PC-3 (cell line): ENCODE measurements around the gene CSNK1D. TPM values are rescaled to one million over a fixed set of nuclear protein-coding genes. Genes with fewer than 3 reads are reported as not detected.

ENCODE experiments used
- ATAC-seq: fragments of 200-7000 bp; cut with Tn5 transposase; 2 replicates; pipeline ENCODE4 v1.9.1; 2020; ENCODE audit warnings: mild to moderate bottlenecking, moderate library complexity
- BruUV-seq: library from RNA; stranded (reverse); fragments of 400-500 nt; replicated peaks from 2 replicates; lab custom pipeline; 2021; lab: Mats Ljungman, UMichigan
- CTCF ChIA-PET: fragments of 300-600 bp; sonication (Branson Sonifier 250); formaldehyde crosslinking; loops from one replicate; lab custom pipeline; 2022; ENCODE audit warnings: antibody characterized with exemption; lab: Charles Lee
- POLR2A ChIA-PET: fragments of 300-600 bp; sonication (Branson Sonifier 250); formaldehyde crosslinking; loops from one replicate; lab custom pipeline; 2022; ENCODE audit warnings: antibody characterized with exemption; ENCODE audit not compliant: unreplicated experiment; lab: Charles Lee
- DNase-seq: peaks from one replicate; pipeline ENCODE4 v3.0.0-alpha.2; 2015
- H2AFZ ChIP-seq: fragments of 300-600 bp; sonication (generic); 2 replicates; pipeline ENCODE4 v1.6.0; 2016; ENCODE audit warnings: antibody characterized with exemption, low read length
- H3F3A ChIP-seq: fragments of 300-600 bp; sonication (generic); one replicate; pipeline ENCODE4 v1.6.0; 2017; ENCODE audit warnings: antibody characterized with exemption, low read length, control low read depth, mild to moderate bottlenecking; ENCODE audit not compliant: unreplicated experiment
- H3K27ac ChIP-seq: fragments of 300-600 bp; sonication (generic); 2 replicates; pipeline ENCODE4 v1.5.1; 2016; ENCODE audit warnings: mild to moderate bottlenecking, low read length
- H3K27me3 ChIP-seq: fragments of 300-600 bp; sonication (generic); 2 replicates; pipeline ENCODE4 v1.6.1; 2016; ENCODE audit warnings: low read length, mixed read lengths
- H3K36me3 ChIP-seq: fragments of 300-600 bp; sonication (generic); 2 replicates; pipeline ENCODE4 v1.6.1; 2016; ENCODE audit warnings: low read depth, mixed run types, low read length, mixed read lengths
- H3K4me1 ChIP-seq: fragments of 300-600 bp; sonication (generic); 2 replicates; pipeline ENCODE4 v1.5.1; 2016; ENCODE audit warnings: low read length; ENCODE audit not compliant: insufficient read depth
- H3K4me2 ChIP-seq: fragments of 300-600 bp; sonication (generic); 2 replicates; pipeline ENCODE4 v1.6.0; 2016; ENCODE audit warnings: low read length
- H3K4me3 ChIP-seq: fragments of 300-600 bp; sonication (generic); 2 replicates; pipeline ENCODE4 v1.5.1; 2016; ENCODE audit warnings: mild to moderate bottlenecking, low read length, mixed read lengths
- H3K79me2 ChIP-seq: fragments of 300-600 bp; sonication (generic); 2 replicates; pipeline ENCODE4 v1.6.1; 2017; ENCODE audit warnings: low read length, mixed read lengths
- H3K9ac ChIP-seq: fragments of 300-600 bp; sonication (generic); 2 replicates; pipeline ENCODE4 v1.6.0; 2016; ENCODE audit warnings: mild to moderate bottlenecking, low read length
- H3K9me2 ChIP-seq: fragments of 300-600 bp; sonication (generic); replicated peaks from 2 replicates; pipeline ENCODE4 v1.6.1; 2016; ENCODE audit warnings: mixed run types, low read length, mixed read lengths
- H3K9me3 ChIP-seq: fragments of 300-600 bp; sonication (generic); 2 replicates; pipeline ENCODE4 v1.6.1; 2016; ENCODE audit warnings: low read length, mixed read lengths
- H4K20me1 ChIP-seq: fragments of 300-600 bp; sonication (generic); 2 replicates; pipeline ENCODE4 v1.6.1; 2016; ENCODE audit warnings: low read length, mixed read lengths
- CTCF ChIP-seq: fragments of 300-600 bp; sonication (generic); conservative IDR thresholded peaks from 2 replicates; pipeline ENCODE4 v1.5.1; 2017; ENCODE audit warnings: antibody characterized with exemption, low read depth, mild to moderate bottlenecking, low read length
- EZH2 ChIP-seq: fragments of 300-600 bp; sonication (generic); IDR thresholded peaks from one replicate; pipeline ENCODE4 v1.6.1; 2017; ENCODE audit warnings: antibody characterized with exemption, mild to moderate bottlenecking, low read length; ENCODE audit not compliant: unreplicated experiment
- EZH2phosphoT487 ChIP-seq: fragments of 300-600 bp; sonication (generic); IDR thresholded peaks from 2 replicates; pipeline ENCODE4 v1.6.1; 2018; ENCODE audit warnings: mild to moderate bottlenecking, antibody characterized with exemption, low read length, borderline replicate concordance
- intact Hi-C: fragments of 100-400 bp; cut with micrococcal nuclease; formaldehyde crosslinking; loops from 2 replicates; pipeline ENCODE4 v1.9.0; 2023
- total RNA-seq: library from RNA; depleted of rRNA; stranded (reverse); fragments of >200 nt; gene quantifications from 2 replicates; pipeline ENCODE4 v1.2.3, GENCODE V29; 2014

The CSNK1D gene
- total RNA-seq, 1 experiment from 2014 or later: 58.6 TPM

- peaks cover 63% of the 10 kb centered on the region for H3K4me1 ChIP-seq
- no peaks in the 10 kb centered on the region for H4K20me1 ChIP-seq
- H3K27ac ChIP-seq: no peak overlapping the region
- no peak overlapping the region for H3K9ac ChIP-seq
- no peaks in the 10 kb centered on the region for H3K9me3 ChIP-seq
- ChIA-PET CTCF (no interaction called here), POLR2A (no interaction called here)
- H2AFZ ChIP-seq: no peak overlapping the region
- H3K9me2 ChIP-seq: no peaks in the 10 kb centered on the region
- no peaks in the 10 kb centered on the region for H3K27me3 ChIP-seq
- intact Hi-C loops: no loop called here
- H3F3A ChIP-seq: peaks cover 11% of the 10 kb centered on the region
- no peak overlapping the region for H3K4me2 ChIP-seq
- ATAC-seq (no peak), DNase-seq (no peak)
- BruUV-seq: no TSS peak
- H3K79me2 ChIP-seq: no peaks in the 10 kb centered on the region
- TF ChIP-seq EZH2phosphoT487: no peak
- TF ChIP-seq EZH2: no peak
- no peak for TF ChIP-seq CTCF
- H3K4me3 ChIP-seq: no peak overlapping the region
- H3K36me3 ChIP-seq: no peaks in the 10 kb centered on the region
Measured at GRCh38 chr17:82285141-82285540, 11.6 kb upstream of the CSNK1D start.

- ATAC-seq: peak; percentile 37
Measured at GRCh38 chr17:82283208-82283749, 9.8 kb upstream of the CSNK1D start.

More at GRCh38 chr17:82283208-82283749, 9.8 kb upstream of the CSNK1D start:
- no TSS peak for BruUV-seq
- no peaks in the 10 kb centered on the region for H3K79me2 ChIP-seq
- H3K4me1 ChIP-seq: peaks cover 46% of the 10 kb centered on the region
- TF ChIP-seq CTCF (no peak), EZH2phosphoT487 (peak; percentile 95), EZH2 (no peak)
- H3K9ac ChIP-seq: peak overlapping the region; percentile 60; the same call in 1 of the 2 replicates
- peak overlapping the region; percentile 63 for H3K4me2 ChIP-seq
- peak overlapping the region; percentile 93 for H3K27ac ChIP-seq
- no peaks in the 10 kb centered on the region for H3K9me2 ChIP-seq
- H4K20me1 ChIP-seq: no peaks in the 10 kb centered on the region
- H3K4me3 ChIP-seq: no peak overlapping the region
- CTCF ChIA-PET: interaction anchor here (0.6 kb wide), 1 partner anchor 77 kb away, joined by 3 read pairs; no protein-coding TSS in a partner anchor
- POLR2A ChIA-PET: no interaction called here
- intact Hi-C loops: no loop called here
- H3F3A ChIP-seq: peaks cover 11% of the 10 kb centered on the region
- H3K36me3 ChIP-seq: no peaks in the 10 kb centered on the region
- H3K27me3 ChIP-seq: no peaks in the 10 kb centered on the region
- H3K9me3 ChIP-seq: no peaks in the 10 kb centered on the region
- H2AFZ ChIP-seq: no peak overlapping the region
- DNase-seq: peak; percentile 84
